Fibroblast of skin of left biceps (primary cell): ENCODE results near the gene CYTIP.
A peak's percentile ranks its signal among the peaks of the same experiment; 100 is the strongest.

ENCODE experiments used
- DNase-seq, 2 experiments: peaks; one replicate each; pipeline ENCODE4 v3.0.0-alpha.2; 2013; ENCODE audit warnings: low read depth in 2 of 2

The CYTIP gene

DNA sequence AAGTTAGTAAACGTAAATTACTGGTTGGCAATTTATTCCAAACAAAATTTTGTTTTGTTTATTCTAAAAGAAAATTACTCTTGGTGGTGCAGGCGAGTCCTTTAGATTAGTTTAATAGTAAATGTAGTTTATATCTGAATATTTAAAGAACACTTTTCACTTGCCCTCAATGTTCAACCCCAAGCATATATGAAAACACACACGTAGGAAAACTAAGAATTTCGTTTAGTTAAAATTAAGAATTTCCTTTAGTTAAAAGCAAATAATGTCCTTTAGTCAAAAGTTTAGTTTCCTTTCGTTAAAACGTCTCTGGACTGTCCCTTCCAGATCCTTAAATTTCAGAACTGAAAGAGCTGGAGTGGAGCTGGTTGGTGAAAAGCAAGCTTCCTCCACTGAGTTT, 19.1 kb upstream of the CYTIP start:
- no peak for DNase-seq

DNA sequence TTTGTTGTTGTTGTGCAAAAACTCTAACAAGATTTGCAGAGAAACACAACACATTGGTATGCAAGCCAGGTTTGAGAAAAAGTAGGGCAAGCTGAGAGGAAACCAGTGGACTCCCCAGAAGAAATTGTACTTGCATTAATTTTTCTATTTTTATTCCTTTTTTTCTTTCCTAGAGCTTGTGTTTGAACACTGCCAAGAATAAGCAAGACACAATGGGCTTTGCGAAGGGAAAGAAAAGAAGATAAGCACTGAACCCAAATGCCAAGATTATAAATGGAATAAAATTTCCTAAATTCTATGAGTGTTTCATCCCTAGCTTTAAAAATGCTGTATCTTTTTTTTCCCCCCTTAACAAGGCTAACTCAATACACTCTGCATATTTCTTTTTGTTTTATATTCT, 17.0 kb upstream of the CYTIP start:
- no peak for DNase-seq

DNA sequence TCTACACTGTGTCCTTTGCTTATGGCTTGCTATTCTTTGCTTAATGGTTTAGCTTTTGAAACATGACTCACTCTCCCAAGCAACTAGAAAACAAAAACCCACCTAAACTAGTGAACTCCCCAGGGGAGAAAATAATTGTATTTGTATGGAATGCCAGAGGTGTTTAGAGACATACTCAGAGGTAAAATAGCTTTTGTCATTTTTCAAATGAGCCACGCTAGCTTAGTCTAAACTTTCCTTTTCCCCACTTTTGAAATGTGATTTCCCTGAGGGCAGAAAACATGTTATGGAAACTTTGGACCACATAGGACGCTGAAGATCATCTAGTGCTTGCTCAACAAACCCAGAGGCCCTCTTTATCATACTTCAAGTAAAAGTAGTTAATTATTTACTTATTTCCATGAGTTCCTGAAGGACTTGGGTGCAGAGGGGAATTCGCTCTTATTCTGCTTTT, 16.5 kb upstream of the CYTIP start:
- no peak for DNase-seq

DNA sequence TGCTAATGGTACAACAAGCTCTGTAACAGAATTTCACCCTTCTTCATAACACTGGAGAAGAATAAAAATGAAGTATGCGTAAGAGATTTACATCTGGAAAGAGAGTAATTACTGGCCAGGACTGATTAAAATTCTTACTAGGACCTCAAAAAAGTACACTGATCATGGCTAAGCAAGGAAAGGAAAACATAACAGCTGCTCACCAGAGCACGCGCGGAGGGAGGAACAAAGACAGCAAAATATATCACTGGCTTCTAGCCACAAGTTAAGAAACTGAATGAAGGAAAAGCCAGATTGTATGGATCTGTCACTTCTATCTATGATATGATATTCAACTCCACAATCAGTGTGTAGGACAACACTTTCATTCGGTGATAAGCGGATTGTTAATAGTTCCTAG, 15.6 kb upstream of the CYTIP start:
- no peak for DNase-seq

DNA sequence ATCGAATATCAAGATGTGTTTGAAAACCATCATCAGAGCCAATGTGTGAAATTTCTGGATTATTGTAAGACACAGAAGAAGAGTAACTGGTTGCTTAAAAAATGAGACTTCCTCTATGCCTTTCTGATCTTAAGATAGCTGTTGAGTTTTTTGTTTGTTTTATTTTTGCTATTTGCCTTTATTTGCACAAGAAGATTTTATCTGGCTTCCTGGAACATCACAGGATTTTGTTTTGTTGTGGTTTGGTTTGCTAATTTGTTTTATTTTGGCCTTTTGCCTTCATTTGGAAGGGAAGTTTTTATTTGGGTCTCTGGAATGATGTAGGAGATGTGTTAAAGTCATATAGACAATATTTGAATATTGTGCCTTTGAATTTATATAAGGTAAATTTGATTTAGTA, 3.9 kb upstream of the CYTIP start:
- no peak for DNase-seq

DNA sequence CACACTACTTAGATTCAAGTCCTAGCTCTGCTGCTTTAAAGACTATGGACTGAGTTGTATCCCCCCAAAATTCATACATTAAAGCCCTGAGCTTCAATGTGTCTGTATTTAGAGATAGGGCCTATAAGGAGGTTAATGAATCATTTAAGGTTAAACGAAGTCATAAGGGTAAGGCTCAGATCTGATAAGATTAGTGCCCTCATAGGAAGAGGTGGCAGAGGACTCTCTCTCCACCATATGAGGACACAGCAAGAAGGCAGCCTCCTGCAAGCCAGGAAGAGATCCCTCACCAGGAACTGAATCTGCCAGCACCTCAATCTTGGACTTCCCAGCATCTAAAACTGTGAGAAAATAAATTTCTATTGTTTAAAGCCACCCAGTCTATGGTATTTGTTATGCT, 3.1 kb upstream of the CYTIP start:
- no peak for DNase-seq

DNA sequence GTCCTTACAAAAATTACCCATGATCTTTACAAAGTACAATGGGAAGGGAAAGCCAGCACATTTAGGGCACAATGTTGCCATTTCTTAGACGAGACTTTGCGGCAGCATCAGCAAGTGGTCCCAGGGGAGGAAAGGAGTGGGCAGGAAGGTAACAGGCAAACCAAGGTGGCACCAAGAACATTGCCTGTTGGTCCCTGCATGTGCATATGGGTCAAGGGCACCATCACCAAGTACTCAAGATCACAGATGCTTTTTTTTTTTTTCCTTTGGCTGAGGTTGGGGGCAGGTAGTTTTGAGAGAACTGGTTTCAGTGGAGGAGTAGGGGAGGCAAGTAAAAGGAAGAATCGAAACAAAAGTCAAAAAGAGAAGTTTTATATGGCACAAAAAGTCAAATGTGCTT, 752 bp upstream of the CYTIP start:
- DNase-seq: no peak

DNA sequence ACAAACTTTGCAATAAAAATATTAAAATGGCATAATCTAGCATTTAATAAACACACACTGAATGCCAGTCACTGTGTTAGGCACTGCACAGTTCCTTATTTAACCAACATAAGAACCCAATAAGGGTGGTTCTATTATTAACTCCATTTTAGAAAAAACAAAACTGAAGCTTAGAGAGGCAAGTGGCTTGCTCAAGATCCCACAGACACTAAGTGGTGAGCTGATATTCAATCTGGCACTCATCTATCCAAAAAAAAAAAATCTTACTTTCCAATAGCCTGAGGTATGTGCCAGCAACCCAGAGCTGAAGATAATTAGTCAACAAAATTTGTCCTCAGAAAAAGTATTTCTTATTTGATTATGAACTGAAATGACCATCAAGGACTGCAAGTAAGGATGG, 799 bp downstream of the CYTIP start:
- DNase-seq: no peak

DNA sequence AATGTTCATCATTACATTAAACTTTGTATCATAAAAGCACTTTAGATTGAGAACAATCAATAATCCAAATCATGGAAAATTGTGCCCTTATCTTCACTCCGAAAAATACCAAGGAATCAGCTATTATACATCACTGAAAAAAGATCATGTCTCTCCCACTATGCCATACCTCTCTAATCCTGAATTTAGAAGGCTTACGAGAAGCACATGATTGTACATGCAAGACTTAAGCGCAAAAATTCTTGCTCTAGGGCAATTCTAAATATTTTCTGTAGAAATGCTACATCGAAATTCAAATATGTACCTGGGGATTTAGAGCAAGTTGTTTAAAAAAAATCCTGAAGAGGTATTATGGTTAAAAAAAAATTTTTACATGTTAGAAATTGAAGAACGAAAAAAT, 1.3 kb downstream of the CYTIP start:
- DNase-seq: no peak

DNA sequence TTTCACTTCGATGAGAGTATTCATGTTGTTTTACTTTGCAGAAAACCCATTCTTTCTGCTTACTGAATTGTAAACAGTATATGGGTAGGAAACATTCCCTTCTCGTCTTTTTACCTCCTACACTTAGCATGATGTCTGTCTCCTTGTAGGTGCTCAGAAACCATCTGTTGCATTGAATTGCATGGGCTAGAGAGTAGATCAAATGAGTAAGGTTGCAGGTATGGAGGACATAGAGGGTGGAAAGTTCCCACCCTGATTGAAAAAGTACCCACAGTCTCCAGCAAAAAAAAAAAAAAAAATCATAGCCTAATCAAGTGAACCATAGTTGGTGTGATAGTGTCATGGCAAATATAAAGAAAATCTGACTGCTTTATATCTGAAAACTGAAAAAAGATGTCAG, 1.7 kb downstream of the CYTIP start:
- DNase-seq: no peak

DNA sequence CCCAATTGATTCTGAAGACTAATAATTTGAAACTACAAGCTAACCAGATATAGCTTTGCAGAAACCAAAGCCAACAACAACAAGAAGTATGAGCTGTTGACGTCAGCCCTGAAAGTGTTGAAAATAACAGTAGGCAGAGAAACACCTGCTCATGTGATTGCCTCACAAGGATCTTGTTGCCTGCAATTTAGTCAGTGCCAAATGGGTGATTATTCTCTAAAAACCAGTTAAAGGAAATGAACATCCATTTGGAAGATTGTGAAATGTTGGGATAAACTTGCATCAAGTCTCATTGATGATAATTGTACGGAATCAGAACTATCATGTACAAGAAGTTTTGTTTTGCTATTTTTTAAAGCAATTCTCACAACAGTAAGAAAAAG, 2.8 kb downstream of the CYTIP start:
- no peak for DNase-seq

DNA sequence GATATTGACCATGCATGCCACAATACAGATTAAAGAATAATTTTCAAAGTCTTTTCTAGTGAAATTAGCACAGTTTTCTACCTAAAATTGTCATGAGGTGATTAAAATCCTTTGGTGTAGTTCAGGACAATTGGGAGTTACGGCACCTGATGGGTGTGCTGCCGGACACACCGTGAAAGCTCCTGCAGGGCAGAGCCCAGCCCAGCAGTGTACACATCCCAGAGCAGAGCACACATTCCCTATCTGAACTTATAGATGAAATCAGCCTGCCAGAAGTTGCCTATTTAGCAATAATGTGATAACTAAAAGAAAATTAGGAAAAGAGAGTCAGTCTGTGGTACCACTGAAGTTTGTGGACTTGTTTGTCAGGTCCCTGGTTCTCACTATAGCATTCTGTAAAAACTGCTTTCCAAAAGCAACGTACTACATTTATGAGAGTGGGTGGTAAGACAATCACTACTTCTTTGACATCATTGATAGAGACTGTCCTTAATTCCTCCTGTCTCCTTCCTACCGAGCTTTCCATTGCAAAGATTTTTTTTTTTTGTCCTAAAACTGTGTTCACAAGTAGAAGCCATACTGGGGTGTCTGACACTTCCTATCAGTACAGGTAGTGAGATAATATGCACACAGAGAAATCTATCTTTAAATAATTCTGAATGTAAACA, 3.4 kb downstream of the CYTIP start:
- DNase-seq: no peak

DNA sequence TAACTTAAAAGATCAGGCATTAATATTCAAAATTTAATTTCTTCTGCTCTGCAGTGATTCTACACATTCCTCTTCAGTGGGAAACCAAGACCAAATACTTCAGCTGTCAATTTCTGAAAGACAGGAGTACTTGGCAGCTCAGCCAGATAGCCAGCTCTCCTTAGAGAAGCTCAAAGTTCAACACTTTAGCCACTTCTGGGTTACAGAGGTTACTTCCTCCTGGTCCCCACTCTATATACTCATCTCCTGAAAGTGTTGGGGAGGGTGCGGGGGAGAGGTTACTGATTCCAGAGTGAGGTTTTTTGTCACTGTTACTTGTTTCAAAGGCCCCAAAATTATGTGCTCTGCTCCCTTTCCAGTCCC, 4.1 kb downstream of the CYTIP start:
- DNase-seq: no peak

DNA sequence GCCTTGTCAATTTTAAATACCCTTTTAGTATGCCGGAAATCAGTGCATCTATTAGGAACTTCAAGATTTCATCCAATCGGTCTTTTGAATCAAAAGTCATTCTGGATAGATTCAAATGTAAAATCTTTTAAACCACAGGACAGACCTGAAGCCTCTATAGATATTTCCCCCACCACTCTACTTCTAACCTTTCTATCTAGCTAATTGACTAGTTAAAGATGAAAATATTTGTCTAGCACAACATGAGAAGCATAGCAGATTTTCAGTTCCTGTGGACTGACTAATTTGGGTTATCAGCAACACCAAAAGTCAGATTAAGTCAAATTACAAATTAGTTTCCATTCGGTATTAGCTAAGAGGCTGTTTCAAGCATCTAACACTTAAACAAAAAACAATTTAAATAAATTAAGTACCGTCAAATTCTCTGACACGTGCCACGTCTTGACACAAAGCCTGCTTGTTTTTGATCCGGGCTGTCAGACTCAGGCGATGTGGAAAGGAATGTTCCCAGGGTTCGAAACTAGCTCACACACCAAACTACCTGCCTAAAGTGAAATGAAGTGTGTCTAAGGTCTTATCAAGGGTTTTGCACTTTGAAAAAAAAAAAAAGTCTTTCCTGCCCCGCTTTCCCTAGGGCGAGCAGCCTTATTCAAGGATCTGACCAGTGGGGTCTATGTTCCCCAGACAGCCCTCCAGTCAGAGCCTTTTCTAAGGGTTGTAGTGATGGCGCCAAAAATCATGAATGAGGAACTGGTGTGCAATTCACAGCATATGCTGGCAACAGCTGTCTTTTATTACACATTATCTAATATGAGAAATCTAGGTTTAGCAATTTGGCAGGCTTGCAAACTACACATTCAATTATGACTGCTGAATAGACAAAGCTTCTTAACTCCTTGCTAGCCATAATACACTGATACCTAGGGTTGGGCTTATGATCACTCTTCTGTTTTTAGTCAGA, 4.7 kb downstream of the CYTIP start:
- peak; percentile 66 to 69 for DNase-seq

DNA sequence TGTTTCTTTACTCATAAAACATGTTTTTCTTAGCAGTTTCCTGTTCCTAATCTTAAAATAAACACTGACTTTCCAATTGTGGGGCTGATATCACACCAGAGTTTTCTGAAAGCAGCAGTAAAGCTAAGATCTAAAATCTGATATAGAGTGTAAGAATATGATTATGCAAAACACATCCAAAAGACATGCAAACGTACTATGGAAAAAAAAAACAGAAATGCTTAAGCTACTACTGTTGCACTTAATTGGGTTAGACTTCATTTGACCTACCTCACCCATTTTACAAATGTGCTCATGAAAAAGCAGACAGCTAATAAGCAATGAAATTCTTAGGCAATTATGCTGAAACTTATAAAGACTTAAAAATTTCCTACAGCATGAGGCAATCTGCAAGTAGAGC, 10.5 kb downstream of the CYTIP start:
- DNase-seq: no peak

DNA sequence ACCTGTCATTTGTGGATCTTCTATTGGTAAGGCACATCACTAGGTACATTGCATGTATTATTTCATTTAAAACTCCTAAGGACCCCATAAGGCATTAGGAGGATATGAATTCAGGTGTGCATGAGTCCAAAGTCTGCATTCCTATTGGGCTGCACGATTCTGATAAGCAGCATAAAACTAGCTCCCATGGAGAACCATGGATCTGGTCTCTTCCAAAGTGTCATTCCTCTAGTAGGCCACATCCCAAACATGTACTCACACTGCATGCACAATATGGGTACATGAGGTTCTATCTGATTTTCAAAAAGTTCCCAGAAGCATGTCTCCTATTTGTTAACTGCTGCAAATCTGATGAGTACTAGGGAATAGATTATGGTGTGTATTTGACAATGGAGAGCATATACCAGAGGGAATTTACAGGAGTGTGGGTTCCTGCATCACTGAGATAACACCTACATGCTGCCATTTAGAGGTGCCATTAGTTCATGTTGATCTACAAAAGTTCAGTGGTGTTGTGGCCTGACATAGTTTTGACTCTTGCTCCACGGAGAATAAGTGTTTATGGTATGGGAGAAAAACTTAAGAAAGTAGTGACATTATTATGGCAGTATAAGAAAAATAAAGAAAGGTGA, 11.3 kb downstream of the CYTIP start:
- no peak for DNase-seq

DNA sequence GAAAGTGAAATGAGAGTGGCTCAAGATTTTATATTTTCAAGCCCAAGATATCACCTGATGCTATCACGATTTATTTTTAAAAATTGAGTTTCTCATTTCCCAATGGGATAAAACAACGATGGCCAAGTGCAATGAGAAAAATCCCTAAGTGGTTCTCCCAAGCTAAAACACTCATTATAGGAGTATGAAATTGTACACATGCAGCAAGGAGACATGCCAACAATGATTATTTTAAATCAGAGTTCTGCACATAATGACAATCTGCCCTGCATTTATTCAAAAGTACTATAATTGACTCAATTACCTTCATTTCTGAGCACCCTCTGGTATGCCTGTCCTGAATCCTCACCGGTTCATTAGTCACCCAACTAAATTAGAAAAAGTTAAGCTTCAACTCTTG, 12.7 kb downstream of the CYTIP start:
- DNase-seq: no peak

DNA sequence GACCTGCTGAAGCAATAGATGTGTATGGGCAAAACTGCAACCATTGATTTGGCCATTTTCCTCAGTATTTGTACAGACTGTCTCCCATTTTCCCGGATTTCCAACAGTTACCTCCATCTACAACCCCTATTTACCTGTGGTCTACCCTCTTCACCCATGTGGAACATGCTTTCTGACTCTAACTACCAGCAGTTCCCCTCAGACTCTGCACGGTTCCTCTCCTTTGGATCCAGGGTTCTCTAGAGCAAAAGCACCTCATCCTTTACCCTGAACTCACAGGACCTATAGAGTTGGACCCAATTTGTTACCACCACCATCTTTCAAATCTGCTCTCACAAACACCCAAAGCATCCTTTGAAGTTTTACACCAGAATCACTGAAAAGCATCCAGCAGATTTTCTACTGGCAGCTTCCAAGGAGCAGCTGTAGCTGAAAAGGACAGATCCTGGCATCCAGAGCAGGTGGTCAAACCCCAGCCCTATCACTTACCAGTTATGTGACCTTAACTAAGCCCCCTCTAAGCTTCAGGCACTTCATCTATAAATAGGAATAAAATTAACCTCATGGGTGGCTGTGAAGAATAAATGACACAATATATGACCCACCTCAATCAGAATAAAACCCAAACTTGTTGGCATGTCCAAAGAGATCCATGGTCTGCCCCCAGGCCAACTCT, 15.3 kb downstream of the CYTIP start:
- DNase-seq: no peak

DNA sequence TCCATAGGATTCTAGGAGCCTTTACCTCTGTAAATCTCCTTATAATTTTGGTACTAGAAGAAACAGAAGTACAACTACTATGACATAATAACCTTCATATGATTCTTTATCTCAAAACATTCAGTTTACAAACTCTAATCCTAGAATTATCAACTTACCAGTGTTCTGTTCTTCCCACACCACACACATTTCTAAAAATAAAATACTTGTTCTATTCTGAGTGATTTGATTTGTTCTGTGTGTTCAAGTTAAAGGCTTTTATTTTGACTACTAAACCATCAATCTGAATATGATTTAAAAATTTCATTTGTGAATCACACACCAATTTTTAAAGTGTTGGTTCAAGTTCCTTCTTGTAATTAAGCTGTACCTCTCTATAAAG, 16.0 kb downstream of the CYTIP start:
- no peak for DNase-seq

DNA sequence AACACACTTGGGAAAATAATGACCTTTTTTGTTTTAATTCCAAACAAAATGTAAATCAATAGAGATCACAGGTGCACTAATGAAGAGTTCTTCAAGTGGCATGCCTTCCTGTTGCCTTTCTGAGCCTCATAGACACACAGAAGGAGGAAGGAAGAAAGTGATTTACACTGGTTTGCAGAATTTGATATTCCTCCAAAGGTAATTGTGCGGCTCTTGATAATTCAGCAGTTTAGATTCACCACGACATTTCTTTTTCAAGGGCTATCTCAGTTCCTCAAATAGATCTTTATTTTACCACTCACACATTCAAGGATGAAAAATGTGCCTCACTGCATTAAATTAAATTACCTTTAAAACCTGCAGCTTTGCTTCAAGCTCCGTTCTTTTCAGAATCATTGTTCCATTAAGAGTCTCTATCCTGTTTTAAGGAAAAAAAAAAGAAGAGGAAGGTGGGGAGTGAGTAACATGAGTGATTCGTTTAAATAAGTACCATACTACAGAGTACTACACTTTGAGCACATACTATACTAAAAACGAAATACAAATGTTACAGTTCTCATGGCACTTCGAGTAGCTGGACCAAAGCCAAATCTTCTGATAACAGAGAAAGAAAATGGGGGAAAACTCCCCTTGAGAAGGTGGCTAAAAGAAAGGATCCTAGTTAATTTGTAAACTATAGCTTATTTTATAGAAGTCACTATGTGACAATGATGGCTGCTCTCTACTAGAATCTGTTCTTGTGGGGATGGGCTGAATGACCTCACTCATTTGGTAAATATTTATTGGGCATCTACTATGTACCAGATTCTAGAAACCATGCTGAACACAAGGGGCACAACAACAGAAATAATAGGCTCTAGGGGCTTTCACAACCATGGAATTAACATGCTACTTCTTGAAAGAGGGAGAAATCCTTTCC, 16.6 kb downstream of the CYTIP start:
- no peak for DNase-seq

DNA sequence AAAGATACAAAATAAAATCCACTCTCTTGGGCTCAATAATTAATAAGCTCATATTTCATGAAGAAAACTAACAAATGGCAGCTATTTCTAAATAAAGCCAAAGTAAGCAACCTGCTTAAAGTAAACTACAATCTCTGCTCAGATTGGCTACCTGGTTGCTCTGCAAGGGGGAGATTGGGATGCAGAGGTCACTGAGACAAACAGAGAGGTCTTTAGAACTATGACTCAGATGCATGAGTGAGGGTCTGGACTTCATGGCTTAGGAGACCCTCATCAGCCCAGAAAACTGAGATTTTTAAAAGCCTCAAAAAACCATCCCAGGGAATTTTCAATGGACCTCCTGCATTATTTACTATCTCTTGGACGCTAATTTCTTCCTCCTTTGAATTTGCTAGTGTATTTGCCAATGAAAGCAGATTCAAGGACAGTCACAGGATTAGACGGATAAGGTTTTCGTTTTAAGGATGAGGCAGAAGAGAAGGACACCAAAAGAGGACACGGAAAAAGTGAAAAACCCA, 17.4 kb downstream of the CYTIP start:
- no peak for DNase-seq
